Activated naive CD4-positive, alpha-beta T cell treated with anti-CD3 and anti-CD28 coated beads for 36 hours (primary cell): ENCODE measurements around the gene EPG5. TPM values are rescaled to one million over a fixed set of nuclear protein-coding genes. Genes with fewer than 3 reads are reported as not detected.

ENCODE experiments used
- CTCF ChIA-PET: fragments of 350-600 bp; sonication (Branson Sonifier 250); formaldehyde crosslinking; loops from one replicate; lab custom pipeline; 2021; ENCODE audit warnings: antibody characterized with exemption; lab: Charles Lee
- DNase-seq: peaks from one replicate; pipeline ENCODE4 v3.0.0-alpha.2; 2020
- H3K27ac Mint-ChIP-seq: one replicate; pipeline ENCODE4 v1.8.0; 2021; ENCODE audit warnings: mild to moderate bottlenecking, mixed read lengths
- H3K27me3 Mint-ChIP-seq: one replicate; pipeline ENCODE4 v1.8.0; 2021; ENCODE audit warnings: low read depth, mixed read lengths
- H3K36me3 Mint-ChIP-seq: one replicate; pipeline ENCODE4 v1.8.0; 2021; ENCODE audit warnings: low read depth, mixed read lengths
- H3K4me1 Mint-ChIP-seq: one replicate; pipeline ENCODE4 v1.8.0; 2021; ENCODE audit warnings: low read depth, mixed read lengths
- H3K4me3 Mint-ChIP-seq: one replicate; pipeline ENCODE4 v1.8.0; 2021; ENCODE audit warnings: mild to moderate bottlenecking, moderate library complexity, mixed read lengths
- H3K9me3 Mint-ChIP-seq: one replicate; pipeline ENCODE4 v1.8.0; 2021; ENCODE audit warnings: mixed read lengths
- intact Hi-C: fragments of 100-400 bp; cut with micrococcal nuclease; formaldehyde crosslinking; loops from one replicate; pipeline ENCODE4 v1.15.1; 2023
- total RNA-seq, 2 experiments: library from RNA; stranded (reverse); gene quantifications; one replicate each; pipeline ENCODE4 v1.2.3, GENCODE V29; 2021

Gene EPG5
- total RNA-seq, 2 experiments from 2014 or later, result 18.3 to 21.2 TPM

- Mint-ChIP-seq H3K9me3 (no peaks in the 10 kb centered on the region), H3K36me3 (peaks cover 53% of the 10 kb centered on the region), H3K4me1 (peaks cover 38% of the 10 kb centered on the region), H3K27me3 (no peaks in the 10 kb centered on the region), H3K27ac (peak overlapping the region; percentile 20), H3K4me3 (no peak overlapping the region)
- CTCF ChIA-PET, result no interaction called here
- intact Hi-C loops, result loop anchor here (2.0 kb wide), 1 partner anchor 22 kb away; no protein-coding TSS in a partner anchor
- DNase-seq, result no peak
These were observed 26.4 kb downstream of the EPG5 start for GRCh38 chr18:45940724-45941123.

GRCh38 chr18:45939236-45939635, 27.9 kb downstream of the EPG5 start:
- Mint-ChIP-seq H3K9me3 (no peaks in the 10 kb centered on the region), H3K27me3 (no peaks in the 10 kb centered on the region), H3K4me1 (peaks cover 39% of the 10 kb centered on the region), H3K4me3 (no peak overlapping the region), H3K36me3 (peaks cover 48% of the 10 kb centered on the region), H3K27ac (no peak overlapping the region)
- CTCF ChIA-PET, result no interaction called here
- no peak for DNase-seq
- intact Hi-C loops, result loop anchor here (5.0 kb wide), 1 partner anchor 1052 kb away; no protein-coding TSS in a partner anchor

DNA sequence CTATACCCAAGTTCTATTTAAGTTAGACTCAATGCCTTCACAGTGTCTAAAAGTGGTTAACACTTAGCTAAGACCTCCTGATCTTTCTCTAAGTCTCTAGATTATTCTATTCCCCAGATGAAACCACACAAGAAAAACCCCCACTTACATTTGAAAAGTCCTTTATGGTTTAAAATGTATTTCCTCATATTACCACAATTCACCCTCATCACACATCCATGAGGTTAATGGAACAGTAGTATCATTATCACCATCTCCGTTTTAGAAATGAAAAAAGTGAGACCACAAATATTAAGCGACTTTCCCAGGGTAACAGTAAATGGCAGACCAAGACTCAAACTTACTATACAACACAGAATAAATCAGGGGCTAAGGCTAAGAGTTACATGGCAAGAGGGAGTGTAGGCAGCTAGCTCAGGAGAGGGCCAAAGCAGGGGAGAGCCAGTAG, 28.6 kb downstream of the EPG5 start:
- CTCF ChIA-PET, result interaction anchor here (0.6 to 1.2 kb wide), 2 partner anchors 61 to 117 kb away, joined by 3 to 4 read pairs; no protein-coding TSS in a partner anchor
- Mint-ChIP-seq H3K4me1 (peaks cover 39% of the 10 kb centered on the region), H3K9me3 (no peaks in the 10 kb centered on the region), H3K4me3 (no peak overlapping the region), H3K27ac (peak overlapping the region; percentile 46), H3K36me3 (peaks cover 43% of the 10 kb centered on the region), H3K27me3 (no peaks in the 10 kb centered on the region)
- intact Hi-C loops, result loop anchor here (1.0 to 5.0 kb wide), 2 partner anchors 64 to 1051 kb away; no protein-coding TSS in a partner anchor
- DNase-seq, result no peak

DNA sequence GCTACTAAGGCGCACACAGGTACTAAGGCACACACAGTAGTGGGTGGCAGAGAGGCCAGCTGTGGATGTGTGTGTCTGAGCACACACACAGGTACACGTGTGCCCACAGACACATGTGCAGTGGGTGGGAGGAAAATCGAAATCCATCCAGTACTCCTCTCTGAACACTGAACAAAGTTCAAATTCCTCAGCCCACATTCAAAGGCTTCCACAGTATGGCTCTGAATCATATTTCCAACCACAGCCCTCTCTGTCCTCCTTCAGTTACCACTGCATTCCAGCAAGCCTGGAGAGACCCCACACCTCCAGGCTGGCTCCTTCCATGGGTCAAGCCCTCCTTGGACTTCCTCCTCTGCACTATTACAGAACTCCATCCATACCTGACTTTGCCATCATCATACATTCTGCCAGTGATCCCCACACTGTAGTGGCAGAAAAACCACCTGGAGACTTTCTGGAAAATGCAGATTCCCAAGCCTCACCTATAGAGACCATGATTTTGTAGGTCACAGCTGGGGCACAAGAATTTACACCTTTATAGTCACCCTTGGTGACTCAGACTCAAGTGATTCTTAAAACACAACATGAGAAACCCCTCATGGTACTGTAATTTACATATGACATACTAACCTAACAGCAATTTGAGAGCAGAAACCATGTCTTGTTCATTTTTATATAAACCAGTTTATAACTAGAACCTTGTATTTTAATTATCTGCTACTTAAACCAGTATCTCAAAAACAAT, 31.4 kb downstream of the EPG5 start:
- no peak overlapping the region for H3K4me3 Mint-ChIP-seq
- peak; percentile 7 for DNase-seq
- H3K4me1 Mint-ChIP-seq, result peaks cover 33% of the 10 kb centered on the region
- no peaks in the 10 kb centered on the region for H3K9me3 Mint-ChIP-seq
- H3K36me3 Mint-ChIP-seq, result peaks cover 31% of the 10 kb centered on the region
- CTCF ChIA-PET, result no interaction called here
- no peaks in the 10 kb centered on the region for H3K27me3 Mint-ChIP-seq
- no peak overlapping the region for H3K27ac Mint-ChIP-seq
- intact Hi-C loops, result loop anchor here (1.0 to 5.0 kb wide), 2 partner anchors 39 to 1048 kb away; no protein-coding TSS in a partner anchor

DNA sequence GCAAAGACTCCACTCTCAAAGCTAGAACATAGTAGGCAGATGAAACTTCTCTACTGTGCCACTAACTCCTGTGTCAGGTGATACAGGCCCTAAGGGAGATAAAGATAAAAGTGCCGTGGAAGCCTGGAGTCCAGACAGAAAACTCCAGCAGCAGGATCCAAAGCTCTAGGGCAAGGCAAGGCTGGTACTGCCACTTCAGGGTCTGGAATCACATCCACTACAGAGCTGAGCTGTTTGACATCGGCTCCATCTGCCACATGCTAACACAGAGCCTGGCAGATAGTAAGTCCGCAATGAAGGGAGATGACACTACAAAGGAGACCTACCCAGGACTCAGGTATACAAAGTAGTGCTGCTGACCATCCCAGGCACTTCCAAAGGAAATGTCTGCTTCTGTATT, 34.4 kb downstream of the EPG5 start:
- peaks cover 7% of the 10 kb centered on the region for H3K4me1 Mint-ChIP-seq
- H3K36me3 Mint-ChIP-seq, result peaks cover 22% of the 10 kb centered on the region
- intact Hi-C loops, result no loop called here
- H3K27me3 Mint-ChIP-seq, result no peaks in the 10 kb centered on the region
- CTCF ChIA-PET, result interaction anchor here (1.4 kb wide), 1 partner anchor 141 kb away, joined by 4 read pairs; no protein-coding TSS in a partner anchor
- H3K9me3 Mint-ChIP-seq, result no peaks in the 10 kb centered on the region
- H3K27ac Mint-ChIP-seq, result no peak overlapping the region
- H3K4me3 Mint-ChIP-seq, result no peak overlapping the region
- no peak for DNase-seq

DNA sequence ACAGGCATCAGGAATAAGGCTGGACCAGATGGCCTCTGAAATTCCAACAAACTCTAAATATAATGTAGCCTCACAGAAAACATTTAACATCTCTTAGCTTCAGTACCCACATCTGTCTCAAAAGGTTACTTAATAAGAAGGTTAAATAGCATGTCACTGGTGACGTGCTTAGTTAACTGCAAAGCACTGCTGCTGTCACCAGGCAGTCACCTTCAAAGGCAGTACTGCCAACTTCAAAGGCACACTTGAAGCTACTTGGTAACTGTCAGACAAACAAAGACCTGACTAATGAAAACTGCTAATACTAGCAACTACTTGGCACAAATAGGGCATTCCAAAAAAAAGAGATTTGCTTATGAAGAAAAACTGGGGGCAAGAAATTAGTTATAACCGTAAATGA, 36.2 kb downstream of the EPG5 start:
- peaks cover 4% of the 10 kb centered on the region for H3K4me1 Mint-ChIP-seq
- H3K36me3 Mint-ChIP-seq, result peaks cover 24% of the 10 kb centered on the region
- no peak for DNase-seq
- H3K9me3 Mint-ChIP-seq, result no peaks in the 10 kb centered on the region
- CTCF ChIA-PET, result interaction anchor here (1.8 kb wide), 1 partner anchor 22 kb away, joined by 6 read pairs; no protein-coding TSS in a partner anchor
- no peaks in the 10 kb centered on the region for H3K27me3 Mint-ChIP-seq
- intact Hi-C loops, result no loop called here
- no peak overlapping the region for H3K4me3 Mint-ChIP-seq
- no peak overlapping the region for H3K27ac Mint-ChIP-seq

- CTCF ChIA-PET, result interaction anchor here (0.6 kb wide), 2 partner anchors 53 to 262 kb away, joined by 3 to 4 read pairs; no protein-coding TSS in a partner anchor
- Mint-ChIP-seq H3K27me3 (no peaks in the 10 kb centered on the region), H3K4me1 (no peaks in the 10 kb centered on the region), H3K4me3 (no peak overlapping the region), H3K9me3 (no peaks in the 10 kb centered on the region), H3K36me3 (peaks cover 30% of the 10 kb centered on the region), H3K27ac (no peak overlapping the region)
- intact Hi-C loops, result no loop called here
- no peak for DNase-seq
These were observed 40.4 kb downstream of the EPG5 start for GRCh38 chr18:45926691-45927090.

DNA sequence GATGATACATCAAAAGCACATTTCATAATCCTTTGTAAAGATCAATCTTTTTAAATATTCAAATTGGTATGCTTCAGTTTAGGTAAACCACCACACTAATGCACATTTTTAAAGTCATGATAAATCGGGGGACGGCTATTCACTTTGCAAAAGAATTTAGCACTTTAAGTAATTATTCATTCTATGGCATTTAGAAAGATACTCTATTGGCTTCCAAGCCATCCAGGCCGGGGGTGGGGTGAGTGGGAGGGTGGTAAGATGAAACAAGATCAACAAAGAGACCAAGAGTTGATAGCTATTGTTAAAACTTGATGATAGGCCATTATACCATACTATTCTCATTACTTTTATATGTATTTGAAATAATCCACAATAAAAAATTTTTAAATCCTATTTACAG, 41.0 kb downstream of the EPG5 start:
- no peak for DNase-seq
- Mint-ChIP-seq H3K4me3 (no peak overlapping the region), H3K36me3 (peaks cover 30% of the 10 kb centered on the region), H3K27me3 (no peaks in the 10 kb centered on the region), H3K27ac (no peak overlapping the region), H3K9me3 (no peaks in the 10 kb centered on the region), H3K4me1 (peaks cover under 1% of the 10 kb centered on the region)
- intact Hi-C loops, result no loop called here
- CTCF ChIA-PET, result interaction anchor here (1.3 kb wide), 1 partner anchor 48 kb away, joined by 4 read pairs; no protein-coding TSS in a partner anchor

DNA sequence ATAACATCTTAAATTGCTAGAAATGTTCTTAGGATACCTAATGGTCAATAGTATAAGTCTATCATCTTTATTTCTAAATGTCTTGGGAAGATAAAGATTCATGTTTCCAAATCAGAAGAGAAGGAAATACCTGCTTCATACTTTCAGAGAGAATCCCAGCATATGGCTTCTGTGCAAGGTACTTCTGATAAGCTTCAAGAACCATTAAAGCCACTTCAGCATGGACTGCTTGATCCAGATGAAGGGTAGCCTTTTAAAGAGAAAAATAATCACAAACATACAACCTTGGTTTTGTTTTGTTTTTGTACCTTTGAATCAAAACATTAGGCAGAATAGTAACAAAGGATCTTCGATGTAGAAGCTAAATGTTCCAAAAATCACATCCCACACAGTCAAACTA, 44.0 kb downstream of the EPG5 start:
- H3K4me3 Mint-ChIP-seq, result no peak overlapping the region
- DNase-seq, result no peak
- no peaks in the 10 kb centered on the region for H3K27me3 Mint-ChIP-seq
- peaks cover 13% of the 10 kb centered on the region for H3K4me1 Mint-ChIP-seq
- H3K9me3 Mint-ChIP-seq, result no peaks in the 10 kb centered on the region
- CTCF ChIA-PET, result interaction anchor here (1.3 kb wide), 1 partner anchor 9 kb away, joined by 5 read pairs; no protein-coding TSS in a partner anchor
- intact Hi-C loops, result no loop called here
- peaks cover 26% of the 10 kb centered on the region for H3K36me3 Mint-ChIP-seq
- no peak overlapping the region for H3K27ac Mint-ChIP-seq

GRCh38 chr18:45920367-45920766, 46.8 kb downstream of the EPG5 start:
- Mint-ChIP-seq H3K27me3 (no peaks in the 10 kb centered on the region), H3K27ac (no peak overlapping the region), H3K36me3 (peaks cover 30% of the 10 kb centered on the region), H3K4me3 (no peak overlapping the region), H3K9me3 (no peaks in the 10 kb centered on the region), H3K4me1 (peaks cover 13% of the 10 kb centered on the region)
- intact Hi-C loops, result no loop called here
- CTCF ChIA-PET, result interaction anchor here (0.6 to 1.2 kb wide), 4 partner anchors 9 to 255 kb away, joined by 3 to 7 read pairs (median 4); no protein-coding TSS in a partner anchor
- DNase-seq, result peak; percentile 30

GRCh38 chr18:45916302-45916701, 50.8 kb downstream of the EPG5 start:
- no peak overlapping the region for H3K4me3 Mint-ChIP-seq

GRCh38 chr18:45913276-45913675, 53.9 kb downstream of the EPG5 start:
- no peaks in the 10 kb centered on the region for H3K9me3 Mint-ChIP-seq
- H3K27ac Mint-ChIP-seq, result no peak overlapping the region
- no peaks in the 10 kb centered on the region for H3K27me3 Mint-ChIP-seq
- intact Hi-C loops, result loop anchor here (10.0 kb wide), 1 partner anchor 188 kb away; the partner anchor contains the start of gene SLC14A1
- no peaks in the 10 kb centered on the region for H3K4me1 Mint-ChIP-seq
- CTCF ChIA-PET, result interaction anchor here (1.1 to 4.0 kb wide), 5 partner anchors 10 to 251 kb away, joined by 4 to 19 read pairs (median 5); no protein-coding TSS in a partner anchor
- DNase-seq, result no peak
- no peak overlapping the region for H3K4me3 Mint-ChIP-seq
- H3K36me3 Mint-ChIP-seq, result peaks cover 31% of the 10 kb centered on the region

More at GRCh38 chr18:45916302-45916701, 50.8 kb downstream of the EPG5 start:
- H3K36me3 Mint-ChIP-seq, result peaks cover 29% of the 10 kb centered on the region
- intact Hi-C loops, result loop anchor here (10.0 kb wide), 1 partner anchor 192 kb away; the partner anchor contains the start of gene SLC14A1
- H3K27me3 Mint-ChIP-seq, result no peaks in the 10 kb centered on the region
- CTCF ChIA-PET, result interaction anchor here (1.5 to 2.0 kb wide), 3 partner anchors 36 to 157 kb away, joined by 3 to 8 read pairs (median 5); no protein-coding TSS in a partner anchor
- H3K27ac Mint-ChIP-seq, result no peak overlapping the region
- H3K4me1 Mint-ChIP-seq, result peaks cover 13% of the 10 kb centered on the region
- peak; percentile 18 for DNase-seq
- no peaks in the 10 kb centered on the region for H3K9me3 Mint-ChIP-seq
